LoVo (cell line): ENCODE measurements around the gene TNIK.
"Not testable (repeated sequence)": the region's sequence is repeated elsewhere in the genome, so short reads cannot be mapped to it uniquely, and the experiment has no call there.

Experiments used
- DNase-seq: peaks from one replicate; pipeline ENCODE4 v3.0.0-alpha.2; 2016; ENCODE audit warnings: low spot score

Gene TNIK

DNA sequence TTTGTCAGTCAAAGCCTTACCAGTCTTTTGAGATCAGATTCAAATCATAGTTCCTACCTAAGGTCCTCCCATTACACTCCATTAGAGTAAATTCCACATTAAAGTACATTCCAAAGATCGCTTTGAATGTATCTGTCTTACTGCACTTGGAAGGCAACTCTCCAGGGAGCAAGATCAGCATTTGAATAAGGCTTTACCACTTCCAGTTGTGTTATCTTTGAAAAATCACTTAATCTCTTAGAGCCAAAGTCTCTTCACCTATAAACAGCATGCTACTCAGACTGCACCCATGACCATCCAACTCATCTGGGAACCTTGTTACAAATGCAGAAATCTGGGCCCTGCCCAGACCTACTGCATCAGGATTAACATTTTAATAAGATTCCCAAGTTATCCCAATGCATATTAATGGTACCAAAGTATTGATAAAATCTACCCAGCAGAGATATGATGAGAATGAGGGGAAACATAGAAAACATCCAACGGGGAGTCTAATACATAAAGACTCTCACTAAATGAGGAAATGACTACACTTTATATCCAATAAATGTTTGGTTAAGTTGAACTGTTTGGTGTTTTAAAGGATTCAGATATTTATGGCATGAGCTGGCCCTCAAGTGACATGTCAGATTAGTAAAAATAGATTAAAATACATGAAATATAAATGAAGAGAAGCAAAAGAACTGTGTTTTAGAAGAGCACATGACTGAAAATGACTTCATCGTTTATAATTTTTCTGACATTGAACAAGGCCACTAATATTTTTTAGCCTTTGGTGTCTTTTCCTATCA lies 75.9 kb downstream of the TNIK start:
- no peak for DNase-seq

DNA sequence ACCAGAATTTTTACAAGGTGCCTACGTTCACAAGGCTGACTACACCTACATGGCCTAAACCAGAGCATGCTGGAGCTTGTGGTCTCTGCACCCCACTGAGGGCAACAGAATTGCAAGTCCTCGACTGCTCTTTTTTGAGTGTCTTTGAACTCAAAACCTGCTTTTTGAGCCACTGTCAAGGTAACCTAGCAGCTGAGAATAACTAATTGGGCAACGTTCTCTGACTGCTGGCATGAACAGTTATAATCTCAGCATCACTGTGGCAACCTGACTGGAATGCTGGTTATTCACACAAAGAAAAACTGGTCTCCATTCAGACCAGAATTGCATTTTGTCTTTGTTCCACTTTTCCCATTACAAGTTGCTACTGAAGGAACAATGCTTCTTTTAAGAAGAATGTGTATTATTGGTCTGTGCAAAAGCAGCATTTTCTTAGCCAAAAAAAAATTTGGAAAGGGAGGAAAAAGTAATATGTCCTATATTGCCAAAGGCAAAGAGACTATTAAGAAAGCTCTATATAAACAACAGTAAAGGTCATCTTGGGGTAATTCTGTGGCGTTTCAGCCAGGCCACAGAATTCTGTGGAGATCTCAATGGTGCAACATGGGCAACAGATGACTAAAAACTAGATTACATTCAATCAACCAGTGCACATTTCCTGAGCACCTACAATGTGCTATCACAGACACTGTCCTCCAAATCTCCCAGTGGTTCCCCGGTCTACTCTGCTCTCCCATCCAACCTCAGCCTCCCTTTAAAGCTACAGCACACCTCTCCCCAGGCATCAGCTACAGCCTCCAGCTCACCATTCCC lies 76.8 kb downstream of the TNIK start:
- no peak for DNase-seq

GRCh38 chr3:171382347-171382746 lies 77.9 kb downstream of the TNIK start:
- not testable (repeated sequence) for DNase-seq

GRCh38 chr3:171380711-171381425 lies 79.3 kb downstream of the TNIK start:
- DNase-seq = no peak

GRCh38 chr3:171379961-171380483 lies 80.2 kb downstream of the TNIK start:
- no peak for DNase-seq

DNA sequence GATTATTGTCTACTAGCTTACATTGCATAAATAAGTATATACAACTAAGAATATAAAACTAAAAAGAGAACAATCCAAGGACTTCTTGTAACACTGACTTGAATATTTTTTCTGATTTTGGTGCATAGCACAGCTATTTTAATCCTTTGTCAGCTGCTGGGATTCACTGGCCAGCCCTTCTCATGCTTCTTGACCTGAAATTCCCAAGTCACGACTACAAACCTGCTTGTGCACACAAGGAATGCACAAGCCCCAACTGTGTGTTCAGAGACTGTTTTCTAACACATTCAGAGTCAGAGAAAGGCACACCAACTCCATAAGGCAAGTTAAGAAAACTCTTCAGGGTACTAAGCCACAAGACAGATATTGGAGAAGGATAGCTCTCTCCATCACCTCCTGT lies 80.9 kb downstream of the TNIK start:
- no peak for DNase-seq

DNA sequence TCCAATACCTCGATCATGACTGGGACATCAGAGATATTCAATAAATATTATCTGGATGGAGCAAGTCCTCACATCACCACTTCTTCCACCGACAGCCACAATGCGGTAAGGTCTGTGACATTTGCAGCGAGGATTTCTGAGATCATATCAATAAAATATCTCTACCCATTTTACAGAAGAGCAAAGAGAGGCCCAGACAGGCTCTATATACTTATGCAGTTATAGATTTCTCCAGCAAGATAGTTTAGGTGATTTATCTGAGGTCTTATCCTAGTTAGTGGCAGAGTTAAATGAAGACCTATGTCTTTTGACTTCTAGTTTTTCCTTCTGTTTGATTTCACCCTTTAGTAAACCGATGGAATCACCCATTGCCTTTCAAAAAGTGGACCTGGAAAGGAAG lies 81.6 kb downstream of the TNIK start:
- no peak for DNase-seq

DNA sequence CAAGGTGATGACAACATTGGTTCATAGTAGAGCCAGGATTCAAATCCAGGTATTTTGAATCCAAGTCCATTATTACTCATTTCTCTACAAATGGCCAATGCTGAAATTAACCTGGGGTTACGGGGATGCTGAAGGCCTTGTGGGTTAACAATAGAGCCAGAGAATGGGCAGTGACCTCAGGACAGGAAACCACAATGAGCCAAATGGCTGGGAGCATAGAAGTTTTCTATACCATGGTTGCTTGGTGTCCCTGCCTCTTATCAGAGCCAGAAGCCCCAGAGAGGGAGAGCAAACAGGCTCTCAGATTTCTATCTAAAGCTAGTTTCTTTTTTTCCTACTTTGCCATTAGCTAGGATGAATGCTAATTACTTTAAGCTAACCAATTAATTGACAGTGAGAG lies 82.3 kb downstream of the TNIK start:
- DNase-seq = no peak

GRCh38 chr3:171376596-171376947 lies 83.6 kb downstream of the TNIK start:
- DNase-seq = no peak

GRCh38 chr3:171375666-171376595 lies 84.3 kb downstream of the TNIK start:
- no peak for DNase-seq

DNA sequence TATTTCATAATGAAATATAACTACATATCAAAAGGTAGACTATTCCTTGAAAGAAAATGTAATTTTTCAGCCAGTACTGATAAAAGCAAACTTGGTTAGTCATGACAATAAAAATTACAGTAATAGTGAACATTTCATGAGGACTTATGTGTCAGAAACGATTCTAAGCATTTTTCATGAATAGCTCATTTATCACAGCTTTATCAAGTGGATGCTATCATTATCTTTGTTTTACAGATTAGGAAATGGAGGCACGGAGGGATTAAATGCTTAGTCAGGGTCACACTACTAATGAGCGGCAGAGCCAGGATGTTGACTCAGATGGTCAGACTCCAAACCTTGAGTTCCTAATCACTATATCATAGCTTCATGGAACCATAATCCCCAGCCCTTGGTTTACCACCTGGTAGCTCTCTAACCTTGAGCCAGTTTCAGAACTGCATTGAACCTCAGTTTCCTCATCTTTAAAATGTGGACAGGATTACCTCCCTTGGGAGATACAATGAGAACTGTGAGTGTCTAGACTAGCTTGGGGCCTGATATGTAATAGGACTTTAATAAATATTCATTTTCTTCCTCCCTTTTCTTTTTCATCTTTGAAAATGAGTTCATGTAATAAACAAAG lies 85.4 kb downstream of the TNIK start:
- peak; percentile 30 for DNase-seq

DNA sequence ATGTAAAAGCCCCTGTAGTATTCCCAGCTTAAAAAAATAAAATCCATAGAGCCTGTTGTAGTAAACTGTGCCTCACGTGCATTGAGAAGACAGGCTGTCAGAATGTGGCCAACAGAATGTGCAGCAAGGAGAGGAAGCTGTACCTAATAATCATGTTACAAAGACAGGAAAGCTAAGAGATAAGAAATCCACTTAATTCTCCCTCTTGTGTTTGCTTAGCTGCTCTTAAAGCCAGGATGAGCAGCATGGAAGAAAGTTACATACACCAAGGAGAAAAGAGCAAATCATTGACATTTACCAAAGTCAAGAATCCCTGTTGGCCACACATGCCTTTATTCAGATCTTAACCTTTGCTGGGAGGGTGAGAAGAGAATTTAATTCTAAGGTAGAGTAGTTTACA lies 85.9 kb downstream of the TNIK start:
- DNase-seq = no peak

DNA sequence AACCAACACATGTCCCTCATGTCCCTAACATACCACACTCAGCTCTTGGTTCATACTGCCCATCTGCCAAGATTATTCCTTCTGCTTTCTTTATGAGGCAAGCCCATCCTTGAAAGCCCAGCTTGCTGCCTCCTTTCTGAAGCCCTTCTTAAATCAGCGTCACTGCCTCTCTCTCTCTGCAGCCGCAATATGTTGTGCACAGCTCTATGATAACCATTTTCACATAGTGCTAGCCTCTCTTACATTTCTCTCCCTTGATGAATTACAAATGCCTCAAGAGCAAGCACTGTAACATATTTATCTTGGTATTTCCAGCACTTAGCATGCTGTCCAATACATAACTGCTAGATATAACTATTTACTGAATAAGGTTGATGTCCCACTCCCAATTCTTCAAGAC lies 86.5 kb downstream of the TNIK start:
- no peak for DNase-seq

- DNase-seq = no peak
Measured at GRCh38 chr3:171372694-171373093, 87.5 kb downstream of the TNIK start.

DNA sequence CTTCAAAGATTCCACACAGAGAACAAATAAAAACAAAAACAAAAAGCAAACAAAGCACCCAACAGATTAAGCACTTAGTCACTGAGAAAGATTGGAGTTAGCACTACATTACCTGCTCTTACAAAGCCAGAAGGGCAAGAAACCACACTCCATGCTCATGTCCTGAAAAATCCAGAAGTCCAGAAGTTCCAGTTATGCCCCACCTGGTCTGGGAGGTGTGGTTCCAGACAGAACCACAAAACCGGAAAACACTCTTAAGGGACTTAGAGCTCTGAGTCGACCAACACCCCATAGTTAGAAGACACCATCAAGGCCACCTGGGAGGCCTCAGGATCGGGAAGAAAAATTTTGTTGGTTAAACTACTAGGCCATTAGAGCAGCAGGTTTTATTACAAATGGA lies 88.9 kb downstream of the TNIK start:
- no peak for DNase-seq

DNA sequence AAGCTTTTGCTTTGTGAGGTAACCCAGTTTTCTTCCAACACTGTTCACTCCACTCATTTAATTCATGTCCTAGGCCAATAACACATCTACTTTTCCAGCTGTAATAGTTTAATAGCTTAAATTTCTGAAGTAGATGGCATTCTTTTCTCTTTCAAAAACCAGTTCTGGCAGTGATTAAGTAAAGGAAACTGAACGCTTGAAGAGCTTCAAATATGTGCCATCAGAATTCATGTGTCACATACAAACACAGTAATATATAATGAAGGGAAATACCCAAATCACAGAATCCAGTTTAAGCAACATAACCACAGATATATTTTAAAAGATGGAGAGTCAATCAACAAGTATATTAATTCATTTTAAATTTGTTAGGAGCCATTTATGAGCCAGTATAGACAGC lies 91.0 kb downstream of the TNIK start:
- no peak for DNase-seq

DNA sequence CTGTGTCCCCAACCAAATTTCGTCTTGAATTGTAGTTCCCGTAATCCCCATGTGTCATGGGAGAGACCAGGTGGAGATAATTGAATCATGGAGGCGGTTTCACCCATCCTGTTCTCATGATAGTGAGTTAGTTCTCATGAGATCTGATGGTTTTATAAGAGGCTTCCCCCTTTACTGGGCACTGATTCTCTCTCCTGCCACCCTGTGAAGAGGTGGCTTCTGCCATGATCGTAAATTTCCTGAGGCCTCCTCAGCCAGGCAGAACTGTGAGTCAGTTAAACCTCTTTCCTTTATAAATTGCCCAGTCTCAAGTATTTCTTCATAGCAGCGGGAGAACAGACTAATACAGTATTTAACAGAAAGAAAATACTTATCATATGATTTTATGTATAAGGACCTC lies 93.5 kb downstream of the TNIK start:
- DNase-seq = not testable (repeated sequence)

- no peak for DNase-seq
Measured at GRCh38 chr3:171366043-171366442, 94.2 kb downstream of the TNIK start.

GRCh38 chr3:171365489-171365888 lies 94.7 kb downstream of the TNIK start:
- no peak for DNase-seq

DNA sequence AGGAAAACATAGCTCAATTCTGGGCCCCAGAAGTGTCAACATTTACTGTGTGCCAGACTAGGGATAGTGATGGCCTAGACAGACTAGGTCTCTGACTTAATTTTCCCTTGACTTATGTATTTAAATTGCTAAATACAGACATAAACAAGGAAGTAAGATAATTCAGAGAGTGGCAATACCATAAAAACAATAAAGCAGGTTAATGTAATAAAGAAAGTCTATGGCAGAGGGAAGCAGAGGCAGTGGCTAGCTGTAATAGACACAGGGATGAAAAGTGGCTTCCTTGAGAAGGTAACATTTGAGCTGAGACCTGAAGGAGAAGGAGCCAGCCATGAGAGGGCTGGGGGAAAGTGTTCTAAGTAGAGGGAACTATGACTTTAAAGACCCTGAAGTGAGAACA lies 95.7 kb downstream of the TNIK start:
- DNase-seq = no peak

DNA sequence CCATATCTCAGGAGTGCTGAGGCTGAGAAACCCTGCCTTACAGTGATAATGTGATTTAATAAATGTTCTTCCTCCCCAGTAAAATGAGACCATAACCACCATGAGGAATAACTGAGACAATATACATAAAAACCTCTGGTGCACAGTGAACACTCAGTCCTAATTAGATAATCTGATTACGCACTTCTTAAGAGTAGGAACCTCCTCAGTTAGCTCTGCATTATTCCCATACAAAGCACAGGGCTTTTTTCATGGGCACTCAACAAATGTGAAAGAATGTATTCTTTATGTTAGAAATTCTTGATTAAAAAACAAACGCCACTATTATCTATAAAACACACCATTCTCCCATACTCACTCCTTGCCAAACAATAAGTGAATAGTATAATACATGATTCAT lies 97.0 kb downstream of the TNIK start:
- no peak for DNase-seq
